Thyroid gland (tissue), 4 donors: ENCODE results near the gene SLC9A8. TPM values are rescaled to one million over a fixed set of nuclear protein-coding genes. Genes with fewer than 3 reads are reported as not detected.
A peak's percentile ranks its signal among the peaks of the same experiment; 100 is the strongest.

Source experiments
- DNase-seq, 2 donors: peaks; one replicate each; pipeline ENCODE4 v3.0.0-alpha.2; 2019
- H3K27ac ChIP-seq, 3 donors: fragments of 200-600 bp; sonication (generic); 1 replicate in 2 of 3; 2 replicates in 1 of 3; pipeline ENCODE4 v1.5.1; 2016 to 2019; ENCODE audit warnings: mild to moderate bottlenecking in 1 of 3, moderate library complexity in 1 of 3
- H3K27me3 ChIP-seq: fragments of 200-600 bp; sonication (generic); one replicate; pipeline ENCODE4 v1.5.1; 2019
- H3K36me3 ChIP-seq, 2 donors: fragments of 200-600 bp; sonication (generic); one replicate each; pipeline ENCODE4 v1.5.1; 2016 to 2019
- H3K4me1 ChIP-seq, 2 donors: fragments of 200-600 bp; sonication (generic); one replicate each; pipeline ENCODE4 v1.5.1; 2017 to 2019
- H3K4me3 ChIP-seq, 3 donors: fragments of 200-600 bp; sonication (generic); replicated peaks in 1 of 3; 1 replicate in 2 of 3; 2 replicates in 1 of 3; pipeline ENCODE4 v1.5.1; 2016; ENCODE audit warnings: mild to moderate bottlenecking in 1 of 3
- H3K9me3 ChIP-seq: fragments of 200-600 bp; sonication (generic); one replicate; pipeline ENCODE4 v1.5.1; 2017
- CTCF ChIP-seq, 6 experiments: fragments of 200-600 bp in 3 of 6; fragments of 450-650 bp in 3 of 6; sonication (generic) in 3 of 6; IDR thresholded peaks; one replicate each; pipeline ENCODE4 v1.5.1; 2016 to 2019; ENCODE audit warnings: antibody characterized with exemption in 6 of 6, mild to moderate bottlenecking in 2 of 6, inconsistent platforms in 1 of 6, moderate library complexity in 1 of 6
- POLR2A ChIP-seq, 2 donors: fragments of 450-650 bp; IDR thresholded peaks; one replicate each; pipeline ENCODE4 v1.6.1; 2017; ENCODE audit warnings: antibody characterized with exemption in 2 of 2, mild to moderate bottlenecking in 2 of 2, moderate library complexity in 1 of 2
- WGBS, 2 donors: methylation state at CpG; one replicate each; pipeline ENCODE4 v1.1.5; 2017; 5-methylcytosine and 5-hydroxymethylcytosine counted together
- intact Hi-C: fragments of 100-400 bp; cut with DNase I; formaldehyde crosslinking; loops from one replicate; pipeline ENCODE4 v1.15.1; 2023
- total RNA-seq, 4 donors: library from RNA; depleted of rRNA; stranded (reverse); fragments of >200 nt; gene quantifications; one replicate each; pipeline ENCODE4 v1.2.3, GENCODE V29; 2016

Gene SLC9A8
- total RNA-seq, 4 donors from 2014 or later, result 12.0 to 20.2 (median 16.1) TPM

- H3K4me1 ChIP-seq, result peaks cover 33 to 36% of the 10 kb centered on the region in 2 donors
- DNase-seq, result peak; percentile 96 to 97
- peak within 1 kb of the TSS; percentile 95 to 97 (median 95) for H3K4me3 ChIP-seq
- H3K9me3 ChIP-seq, result no peaks in the 10 kb centered on the region
- H3K27me3 ChIP-seq, result no peaks in the 10 kb centered on the region
- peak in 1 of 2 donors; percentile 86 for TF ChIP-seq POLR2A (IDR thresholded peaks at IDR 0.05)
- TF ChIP-seq CTCF (IDR thresholded peaks at IDR 0.05), result no peak
- peak within 1 kb of the TSS; percentile 98 to 100 (median 100) for H3K27ac ChIP-seq
- 0% methylated on average over 10 to 14 of the region's 69 CpGs for WGBS, 2 donors
- no peaks in the 10 kb centered on the region for H3K36me3 ChIP-seq
- intact Hi-C loops, result loop anchor here (10.0 kb wide), 1 partner anchor 61 kb away; no protein-coding TSS in a partner anchor
Measured at GRCh38 chr20:49915380-49916145, 102.9 kb downstream of the SLC9A8 start, which contains the start of gene SPATA2. Gene SPATA2 (minus strand): TSS chr20:49915529. CDS start chr20:49908490, 7,039 bp downstream.

GRCh38 chr20:49916146-49917002, 103.7 kb downstream of the SLC9A8 start:
- 36 to 47% methylated on average over 19 of the region's 19 CpGs for WGBS, 2 donors
- intact Hi-C loops, result loop anchor here (10.0 kb wide), 1 partner anchor 62 kb away; no protein-coding TSS in a partner anchor

GRCh38 chr20:49918446-49918845, 105.8 kb downstream of the SLC9A8 start:
- 95 to 100% methylated on average over 3 of the region's 3 CpGs for WGBS, 2 donors

More at GRCh38 chr20:49916146-49917002, 103.7 kb downstream of the SLC9A8 start:
- Histone ChIP-seq H3K4me3 (peak overlapping the region in 2 of 3 donors; percentile 95), H3K27me3 (no peaks in the 10 kb centered on the region), H3K27ac (peak overlapping the region; percentile 98 to 100 (median 100)), H3K4me1 (peaks cover 30 to 36% of the 10 kb centered on the region in 2 donors), H3K9me3 (no peaks in the 10 kb centered on the region), H3K36me3 (no peaks in the 10 kb centered on the region)
- TF ChIP-seq POLR2A (IDR thresholded peaks at IDR 0.05), result no peak
- no peak for TF ChIP-seq CTCF (IDR thresholded peaks at IDR 0.05)
- DNase-seq, result peak; percentile 47 to 48

GRCh38 chr20:49919009-49919408, 106.4 kb downstream of the SLC9A8 start:
- WGBS, 2 donors, result 61 to 70% methylated on average over 7 of the region's 7 CpGs
- no peak for DNase-seq
- intact Hi-C loops, result loop anchor here (10.0 kb wide), 1 partner anchor 64 kb away; no protein-coding TSS in a partner anchor
- H3K4me1 ChIP-seq, result peaks cover 6 to 17% of the 10 kb centered on the region in 2 donors
- H3K4me3 ChIP-seq, result no peak overlapping the region
- no peaks in the 10 kb centered on the region for H3K36me3 ChIP-seq
- H3K27me3 ChIP-seq, result no peaks in the 10 kb centered on the region
- TF ChIP-seq POLR2A (IDR thresholded peaks at IDR 0.05) (no peak), CTCF (IDR thresholded peaks at IDR 0.05) (no peak)
- H3K9me3 ChIP-seq, result no peaks in the 10 kb centered on the region
- no peak overlapping the region for H3K27ac ChIP-seq

More at GRCh38 chr20:49918446-49918845, 105.8 kb downstream of the SLC9A8 start:
- intact Hi-C loops, result loop anchor here (10.0 kb wide), 1 partner anchor 64 kb away; no protein-coding TSS in a partner anchor
- H3K36me3 ChIP-seq, result no peaks in the 10 kb centered on the region
- H3K9me3 ChIP-seq, result no peaks in the 10 kb centered on the region
- no peak overlapping the region for H3K4me3 ChIP-seq
- no peaks in the 10 kb centered on the region for H3K27me3 ChIP-seq
- no peak overlapping the region for H3K27ac ChIP-seq
- peaks cover 12 to 20% of the 10 kb centered on the region in 2 donors for H3K4me1 ChIP-seq
- no peak for DNase-seq
- no peak for TF ChIP-seq CTCF (IDR thresholded peaks at IDR 0.05)
- no peak for TF ChIP-seq POLR2A (IDR thresholded peaks at IDR 0.05)
